ENCODE data around the gene RAD51C. TPM values are rescaled to one million over a fixed set of nuclear protein-coding genes. Genes with fewer than 3 reads are reported as not detected.

RAD51C gene
- total and polyA plus RNA-seq, 9 of the 15 experiments (the other 6 are each of a cell fraction or from before 2014, with no cell fraction given) = 93.9 to 341 (median 135) TPM

GRCh38 chr17:58747674-58748073, 55.3 kb downstream of the RAD51C start:
- H2AFZ ChIP-seq (ENCODE audit: low read depth, low read length) = no peak overlapping the region
- H3K27me3 ChIP-seq (ENCODE audit: control insufficient read depth in 2 of 2, insufficient read depth in 2 of 2, low read length in 2 of 2) = no peaks in the 10 kb centered on the region
- H3K27ac ChIP-seq (ENCODE audit: extremely low read depth, low read depth, low read length) = no peak overlapping the region
- in situ Hi-C loops (cut with MboI) = no loop called here
- FAIRE-seq (no peak), ATAC-seq (no peak), DNase-seq (ENCODE audit: extremely low read depth in 1 of 4, low spot score in 3 of 4) (no peak)
- H3K9me3 ChIP-seq (replicated peaks; ENCODE audit: control insufficient read depth, insufficient read depth, low read depth, low read length) = no peaks in the 10 kb centered on the region
- no peaks in the 10 kb centered on the region; a peak in 1 of 5 replicates for H3K4me1 ChIP-seq (replicated peaks in 1 of 2; ENCODE audit: control insufficient read depth in 2 of 2, insufficient read depth in 2 of 2, low read length in 2 of 2)
- no TSS peak for BruUV-seq (replicated peaks)
- no peaks in the 10 kb centered on the region for H4K20me1 ChIP-seq (replicated peaks; ENCODE audit: control insufficient read depth, insufficient read depth, low read length)
- no peak overlapping the region for H3K4me3 ChIP-seq
- no peak overlapping the region for H3K9ac ChIP-seq (ENCODE audit: insufficient read depth in 1 of 2, low read depth in 2 of 2, low read length in 2 of 2)
- no peaks in the 10 kb centered on the region for H3K36me3 ChIP-seq (ENCODE audit: control insufficient read depth, insufficient read depth, low read length)
- H3K9me1 ChIP-seq (ENCODE audit: control insufficient read depth, insufficient read depth, low read length) = no peaks in the 10 kb centered on the region
- H3K4me2 ChIP-seq (ENCODE audit: insufficient read depth, low read length) = no peak overlapping the region
- ChIA-PET POLR2A (interaction anchor here (0.9 kb wide), 1 partner anchor 68 kb away, joined by 3 read pairs; no protein-coding TSS in a partner anchor), CTCF (ENCODE audit: low intra/inter-chr PET ratio) (no interaction called here)
- intact Hi-C loops (cut with micrococcal nuclease) = no loop called here
- TF ChIP-seq SP2 (IDR thresholded peaks at IDR 0.05; ENCODE audit: extremely low read depth, low read depth, low read length, poor library complexity, severe bottlenecking) = no peak
- TF ChIP-seq, protein P1, sequence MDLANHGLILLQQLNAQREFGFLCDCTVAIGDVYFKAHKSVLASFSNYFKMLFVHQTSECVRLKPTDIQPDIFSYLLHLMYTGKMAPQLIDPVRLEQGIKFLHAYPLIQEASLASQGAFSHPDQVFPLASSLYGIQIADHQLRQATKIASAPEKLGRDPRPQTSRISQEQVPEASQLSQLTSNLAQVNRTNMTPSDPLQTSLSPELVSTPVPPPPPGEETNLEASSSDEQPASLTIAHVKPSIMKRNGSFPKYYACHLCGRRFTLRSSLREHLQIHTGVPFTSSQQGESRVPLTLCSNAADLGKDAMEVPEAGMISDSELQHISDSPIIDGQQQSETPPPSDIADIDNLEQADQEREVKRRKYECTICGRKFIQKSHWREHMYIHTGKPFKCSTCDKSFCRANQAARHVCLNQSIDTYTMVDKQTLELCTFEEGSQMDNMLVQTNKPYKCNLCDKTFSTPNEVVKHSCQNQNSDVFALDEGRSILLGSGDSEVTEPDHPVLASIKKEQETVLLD (IDR thresholded peaks at IDR 0.05) = no peak
- TF ChIP-seq, protein P2, sequence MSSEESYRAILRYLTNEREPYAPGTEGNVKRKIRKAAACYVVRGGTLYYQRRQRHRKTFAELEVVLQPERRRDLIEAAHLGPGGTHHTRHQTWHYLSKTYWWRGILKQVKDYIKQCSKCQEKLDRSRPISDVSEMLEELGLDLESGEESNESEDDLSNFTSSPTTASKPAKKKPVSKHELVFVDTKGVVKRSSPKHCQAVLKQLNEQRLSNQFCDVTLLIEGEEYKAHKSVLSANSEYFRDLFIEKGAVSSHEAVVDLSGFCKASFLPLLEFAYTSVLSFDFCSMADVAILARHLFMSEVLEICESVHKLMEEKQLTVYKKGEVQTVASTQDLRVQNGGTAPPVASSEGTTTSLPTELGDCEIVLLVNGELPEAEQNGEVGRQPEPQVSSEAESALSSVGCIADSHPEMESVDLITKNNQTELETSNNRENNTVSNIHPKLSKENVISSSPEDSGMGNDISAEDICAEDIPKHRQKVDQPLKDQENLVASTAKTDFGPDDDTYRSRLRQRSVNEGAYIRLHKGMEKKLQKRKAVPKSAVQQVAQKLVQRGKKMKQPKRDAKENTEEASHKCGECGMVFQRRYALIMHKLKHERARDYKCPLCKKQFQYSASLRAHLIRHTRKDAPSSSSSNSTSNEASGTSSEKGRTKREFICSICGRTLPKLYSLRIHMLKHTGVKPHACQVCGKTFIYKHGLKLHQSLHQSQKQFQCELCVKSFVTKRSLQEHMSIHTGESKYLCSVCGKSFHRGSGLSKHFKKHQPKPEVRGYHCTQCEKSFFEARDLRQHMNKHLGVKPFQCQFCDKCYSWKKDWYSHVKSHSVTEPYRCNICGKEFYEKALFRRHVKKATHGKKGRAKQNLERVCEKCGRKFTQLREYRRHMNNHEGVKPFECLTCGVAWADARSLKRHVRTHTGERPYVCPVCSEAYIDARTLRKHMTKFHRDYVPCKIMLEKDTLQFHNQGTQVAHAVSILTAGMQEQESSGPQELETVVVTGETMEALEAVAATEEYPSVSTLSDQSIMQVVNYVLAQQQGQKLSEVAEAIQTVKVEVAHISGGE (CRISPR knock-in tag; IDR thresholded peaks at IDR 0.05) = peak in 1 of 3 experiments; percentile 71; a peak in 2 of 6 replicates
- no peaks in the 10 kb centered on the region for H3K79me2 ChIP-seq (ENCODE audit: control insufficient read depth, insufficient read depth, low read length)
- 42% methylated on average over 1 of the region's 1 CpG for WGBS (ENCODE audit: insufficient coverage, low coverage, missing lambda C conversion rate)

All from K562 (cell line).